OCI-LY7 (cell line): ENCODE results near the gene E2F4. TPM values are rescaled to one million over a fixed set of nuclear protein-coding genes. Genes with fewer than 3 reads are reported as not detected.
A peak's percentile ranks its signal among the peaks of the same experiment; 100 is the strongest.

Experiments
- BruUV-seq: library from RNA; stranded (reverse); fragments of 400-500 nt; replicated peaks from 2 replicates; lab custom pipeline; 2021; lab: Mats Ljungman, UMichigan
- CTCF ChIA-PET: fragments of 300-600 bp; sonication (Branson Sonifier 250); formaldehyde crosslinking; loops from one replicate; lab custom pipeline; 2022; ENCODE audit warnings: antibody characterized with exemption; ENCODE audit not compliant: unreplicated experiment; lab: Charles Lee
- POLR2A ChIA-PET: fragments of 300-600 bp; sonication (Branson Sonifier 250); formaldehyde crosslinking; loops from one replicate; lab custom pipeline; 2022; ENCODE audit warnings: antibody characterized with exemption; lab: Charles Lee
- DNase-seq: peaks from one replicate; pipeline ENCODE4 v3.0.0-alpha.2; 2015; ENCODE audit warnings: low spot score
- H2AFZ ChIP-seq: fragments of 200-600 bp; sonication (generic), shearing (Covaris generic); 2 replicates; pipeline ENCODE4 v1.6.1; 2014; ENCODE audit warnings: mild to moderate bottlenecking, antibody characterized with exemption, low read length, moderate library complexity
- H3K27ac ChIP-seq: fragments of 200-600 bp; sonication (generic); 2 replicates; pipeline ENCODE4 v1.5.1; 2014; ENCODE audit warnings: mixed run types, low read depth, mild to moderate bottlenecking, moderate library complexity, low read length, inconsistent platforms; ENCODE audit not compliant: poor library complexity, severe bottlenecking
- H3K36me3 ChIP-seq: fragments of 200-600 bp; sonication (generic); 2 replicates; pipeline ENCODE4 v1.6.1; 2014; ENCODE audit warnings: mild to moderate bottlenecking, antibody characterized with exemption, low read length, moderate library complexity, mixed read lengths; ENCODE audit not compliant: insufficient read depth
- H3K4me1 ChIP-seq: fragments of 200-600 bp; sonication (generic); 2 replicates; pipeline ENCODE4 v1.5.1; 2014; ENCODE audit warnings: mild to moderate bottlenecking, low read length; ENCODE audit not compliant: insufficient read depth, poor library complexity, severe bottlenecking
- H3K4me2 ChIP-seq: fragments of 200-600 bp; sonication (generic); 2 replicates; pipeline ENCODE4 v1.6.1; 2014; ENCODE audit warnings: mild to moderate bottlenecking, low read length
- H3K4me3 ChIP-seq: fragments of 200-600 bp; sonication (generic); 2 replicates; pipeline ENCODE4 v1.5.1; 2014; ENCODE audit warnings: mild to moderate bottlenecking, low read depth, low read length; ENCODE audit not compliant: poor library complexity, severe bottlenecking
- H3K79me2 ChIP-seq: fragments of 200-600 bp; sonication (generic); 2 replicates; pipeline ENCODE4 v1.6.1; 2016; ENCODE audit warnings: low read depth, mild to moderate bottlenecking, low read length, moderate library complexity, mixed read lengths; ENCODE audit not compliant: insufficient read depth
- H3K9me2 ChIP-seq: fragments of 200-600 bp; sonication (generic); 2 replicates; pipeline ENCODE4 v1.6.1; 2016; ENCODE audit warnings: mild to moderate bottlenecking, low read length, mixed read lengths; ENCODE audit not compliant: insufficient read depth
- H3K9me3 ChIP-seq: fragments of 200-600 bp; sonication (generic); 2 replicates; pipeline ENCODE4 v1.6.1; 2014; ENCODE audit warnings: mild to moderate bottlenecking, mixed run types, low read length, mixed read lengths
- H4K20me1 ChIP-seq: fragments of 200-600 bp; sonication (generic); 2 replicates; pipeline ENCODE4 v1.6.1; 2014; ENCODE audit warnings: mild to moderate bottlenecking, antibody characterized with exemption, low read length, moderate library complexity, mixed read lengths; ENCODE audit not compliant: insufficient read depth
- CTCF ChIP-seq: fragments of 200-600 bp; sonication (generic); conservative IDR thresholded peaks from 2 replicates; pipeline ENCODE4 v1.5.1; 2014; ENCODE audit warnings: mild to moderate bottlenecking, antibody characterized with exemption, low read length, moderate library complexity, mixed read lengths
- EZH2phosphoT487 ChIP-seq: fragments of 200-600 bp; sonication (generic); IDR thresholded peaks from 2 replicates; pipeline ENCODE4 v1.6.1; 2018; ENCODE audit warnings: low read depth, borderline replicate concordance, mild to moderate bottlenecking, mixed run types, antibody characterized with exemption, low read length, moderate library complexity, mixed read lengths
- intact Hi-C: fragments of 100-400 bp; cut with micrococcal nuclease; formaldehyde crosslinking; loops from one replicate; pipeline ENCODE4 v1.10.0; 2022; ENCODE audit not compliant: unreplicated experiment
- total RNA-seq, 2 experiments: library from RNA; depleted of rRNA in 1 of 2; stranded (reverse); fragments of >200 nt in 1 of 2; shearing (Covaris generic) in 1 of 2; gene quantifications; 2 replicates each; pipeline ENCODE4 v1.2.3, GENCODE V29; 2014 to 2022

Gene E2F4
- total RNA-seq, 2 experiments from 2014 or later: 124 to 157 TPM

- no peaks in the 10 kb centered on the region for H3K79me2 ChIP-seq
- POLR2A ChIA-PET: no interaction called here
- H3K4me2 ChIP-seq: peak within 1 kb of the TSS; percentile 27; the same call in 1 of the 2 replicates
- intact Hi-C loops: no loop called here
- CTCF ChIA-PET: no interaction called here
- no peak within 1 kb of the TSS for H3K27ac ChIP-seq
- H4K20me1 ChIP-seq: no peaks in the 10 kb centered on the region
- H3K9me2 ChIP-seq: no peaks in the 10 kb centered on the region
- no peaks in the 10 kb centered on the region for H3K36me3 ChIP-seq
- TF ChIP-seq CTCF (no peak), EZH2phosphoT487 (no peak)
- no TSS peak for BruUV-seq
- H3K4me1 ChIP-seq: peaks cover 4% of the 10 kb centered on the region
- H3K4me3 ChIP-seq: no peak within 1 kb of the TSS
- no peaks in the 10 kb centered on the region for H3K9me3 ChIP-seq
- DNase-seq: no peak
- H2AFZ ChIP-seq: no peak within 1 kb of the TSS
Observed at GRCh38 chr16:67164599-67165061, 27.3 kb upstream of the E2F4 start, which contains the start of gene HSF4. HSF4 (plus strand) TSS chr16:67164745; CDS start chr16:67164812, 67 bp downstream.

DNA sequence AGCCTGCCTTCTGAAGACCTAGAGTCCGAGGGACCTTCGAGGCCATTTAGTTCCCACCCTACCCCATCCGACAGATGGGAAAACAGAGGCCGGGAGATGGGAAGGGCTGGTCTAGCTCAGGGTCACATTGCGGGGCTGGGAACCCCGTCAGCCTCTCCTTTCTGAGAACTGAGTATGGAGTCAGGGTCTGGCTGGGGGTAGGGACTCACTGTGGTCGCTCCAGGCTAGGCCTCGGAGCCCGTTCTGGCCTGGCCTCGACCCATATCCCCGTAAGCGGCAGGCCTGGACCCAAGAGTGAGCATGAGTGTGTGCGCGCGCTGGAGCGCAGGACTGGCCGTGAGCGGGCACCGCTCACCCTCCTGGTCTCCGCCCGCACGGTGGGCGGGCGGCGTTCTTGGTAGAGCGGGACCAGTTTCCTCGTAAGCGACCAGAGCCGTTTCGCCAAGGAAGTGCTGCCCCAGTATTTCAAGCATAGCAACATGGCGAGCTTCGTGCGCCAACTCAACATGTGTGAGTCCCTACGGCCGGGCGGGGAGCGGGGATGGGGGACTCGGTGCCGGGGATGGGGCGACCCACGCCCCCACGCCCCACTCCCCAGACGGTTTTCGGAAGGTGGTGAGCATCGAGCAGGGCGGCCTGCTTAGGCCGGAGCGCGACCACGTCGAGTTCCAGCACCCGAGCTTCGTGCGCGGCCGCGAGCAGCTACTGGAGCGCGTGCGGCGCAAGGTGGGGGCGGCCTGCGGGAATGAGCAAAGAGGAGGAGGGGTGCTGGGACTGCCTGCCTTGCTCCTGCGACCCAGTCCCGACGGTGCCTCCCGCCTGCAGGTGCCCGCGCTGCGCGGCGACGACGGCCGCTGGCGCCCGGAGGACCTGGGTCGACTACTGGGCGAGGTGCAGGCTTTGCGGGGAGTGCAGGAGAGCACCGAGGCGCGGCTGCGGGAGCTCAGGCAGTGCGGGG is 26.6 kb upstream of the E2F4 start:
- H3K9me2 ChIP-seq: no peaks in the 10 kb centered on the region
- H3K79me2 ChIP-seq: no peaks in the 10 kb centered on the region
- no peak overlapping the region for H2AFZ ChIP-seq
- DNase-seq: no peak
- BruUV-seq: no TSS peak
- no peak overlapping the region for H3K27ac ChIP-seq
- no peaks in the 10 kb centered on the region for H4K20me1 ChIP-seq
- H3K36me3 ChIP-seq: no peaks in the 10 kb centered on the region
- ChIA-PET CTCF (interaction anchor here (0.6 to 0.7 kb wide), 2 partner anchors 27 to 79 kb away, joined by 3 read pairs; no protein-coding TSS in a partner anchor), POLR2A (no interaction called here)
- no peak overlapping the region for H3K4me3 ChIP-seq
- intact Hi-C loops: no loop called here
- no peak overlapping the region for H3K4me2 ChIP-seq
- peaks cover 8% of the 10 kb centered on the region for H3K4me1 ChIP-seq
- no peaks in the 10 kb centered on the region for H3K9me3 ChIP-seq
- TF ChIP-seq CTCF (no peak), EZH2phosphoT487 (no peak)
